Osteoblast (primary cell): Measurements from ENCODE around the gene CYP19A1. TPM values are rescaled to one million over a fixed set of nuclear protein-coding genes. Genes with fewer than 3 reads are reported as not detected.

Experiments
- DNase-seq: peaks from one replicate; pipeline ENCODE4 v3.0.0; 2011; ENCODE audit warnings: low spot score, mixed read lengths; ENCODE audit not compliant: insufficient read length; ENCODE audit errors: missing footprints
- H2AFZ ChIP-seq: 2 replicates; pipeline ENCODE4 v1.6.0; 2011; ENCODE audit warnings: mild to moderate bottlenecking, low read length
- H3K27ac ChIP-seq: 2 replicates; pipeline ENCODE4 v1.5.1; 2011; ENCODE audit warnings: mild to moderate bottlenecking, low read depth, low read length, moderate library complexity
- H3K27me3 ChIP-seq: 2 replicates; pipeline ENCODE4 v1.6.0; 2012; ENCODE audit warnings: mild to moderate bottlenecking, control low read depth, inconsistent platforms, low read length, moderate library complexity; ENCODE audit not compliant: insufficient read depth
- H3K36me3 ChIP-seq: 2 replicates; pipeline ENCODE4 v1.5.1; 2011; ENCODE audit warnings: mild to moderate bottlenecking, low read length, control low read depth, moderate library complexity; ENCODE audit not compliant: insufficient read depth
- H3K4me1 ChIP-seq: 2 replicates; pipeline ENCODE4 v1.5.1; 2011; ENCODE audit warnings: mild to moderate bottlenecking, low read length, control low read depth, moderate library complexity; ENCODE audit not compliant: insufficient read depth
- H3K4me2 ChIP-seq: 2 replicates; pipeline ENCODE4 v1.6.0; 2011; ENCODE audit warnings: mild to moderate bottlenecking, low read length; ENCODE audit not compliant: insufficient read depth
- H3K4me3 ChIP-seq: fragments of 200-600 bp; sonication (generic); 3 replicates; pipeline ENCODE4 v1.5.1; 2012; ENCODE audit warnings: mild to moderate bottlenecking, low read length, inconsistent platforms; ENCODE audit not compliant: insufficient read depth
- H3K79me2 ChIP-seq: 2 replicates; pipeline ENCODE4 v1.6.0; 2012; ENCODE audit warnings: mild to moderate bottlenecking, low read length, control low read depth, inconsistent platforms; ENCODE audit not compliant: insufficient read depth
- H3K9me3 ChIP-seq: 2 replicates; pipeline ENCODE4 v1.5.1; 2011; ENCODE audit warnings: low read depth, low read length, control low read depth
- H4K20me1 ChIP-seq: 2 replicates; pipeline ENCODE4 v1.6.0; 2012; ENCODE audit warnings: mild to moderate bottlenecking, low read length, control low read depth; ENCODE audit not compliant: insufficient read depth
- total RNA-seq: library from RNA; depleted of rRNA; stranded (reverse); fragments of >200 nt; gene quantifications from 2 replicates; pipeline ENCODE4 v1.2.3, GENCODE V29; 2012
- TF ChIP-seq, protein P1 (sequence below): IDR thresholded peaks from 2 replicates; pipeline ENCODE4 v1.5.1; 2011; ENCODE audit warnings: mild to moderate bottlenecking, low read depth, low read length, moderate library complexity; ENCODE audit errors: extremely low read depth

Gene CYP19A1
- total RNA-seq, 1 donor: 2.2 TPM

DNA sequence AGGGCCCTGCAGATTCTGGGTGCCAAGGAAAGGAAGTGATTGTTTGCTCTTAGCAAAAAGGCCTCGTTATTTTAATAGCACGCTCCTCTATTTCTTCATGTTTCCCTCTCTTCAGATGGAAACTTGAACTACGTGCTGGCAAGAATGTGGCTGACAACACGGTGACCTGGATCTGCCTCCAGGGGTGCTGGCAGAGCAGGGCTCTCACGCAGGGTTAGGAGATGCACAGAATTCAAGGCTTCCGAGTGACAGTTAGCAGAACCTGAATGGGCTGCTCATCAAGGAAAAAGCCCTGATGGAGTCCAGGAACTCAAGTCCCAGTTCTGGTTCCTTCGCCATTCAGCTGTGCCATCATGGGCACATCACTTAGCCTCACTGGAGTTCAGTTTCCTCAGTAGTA, 22.7 kb downstream of the CYP19A1 start:
- H4K20me1 ChIP-seq: no peaks in the 10 kb centered on the region
- H3K9me3 ChIP-seq: no peaks in the 10 kb centered on the region
- DNase-seq: no peak
- H3K36me3 ChIP-seq: no peaks in the 10 kb centered on the region
- no peak overlapping the region for H3K27ac ChIP-seq
- H3K4me3 ChIP-seq: no peak overlapping the region
- H2AFZ ChIP-seq: no peak overlapping the region
- H3K4me1 ChIP-seq: peaks cover 34% of the 10 kb centered on the region
- no peaks in the 10 kb centered on the region for H3K79me2 ChIP-seq
- H3K27me3 ChIP-seq: no peaks in the 10 kb centered on the region
- no peak overlapping the region for H3K4me2 ChIP-seq
- TF ChIP-seq, protein P1, sequence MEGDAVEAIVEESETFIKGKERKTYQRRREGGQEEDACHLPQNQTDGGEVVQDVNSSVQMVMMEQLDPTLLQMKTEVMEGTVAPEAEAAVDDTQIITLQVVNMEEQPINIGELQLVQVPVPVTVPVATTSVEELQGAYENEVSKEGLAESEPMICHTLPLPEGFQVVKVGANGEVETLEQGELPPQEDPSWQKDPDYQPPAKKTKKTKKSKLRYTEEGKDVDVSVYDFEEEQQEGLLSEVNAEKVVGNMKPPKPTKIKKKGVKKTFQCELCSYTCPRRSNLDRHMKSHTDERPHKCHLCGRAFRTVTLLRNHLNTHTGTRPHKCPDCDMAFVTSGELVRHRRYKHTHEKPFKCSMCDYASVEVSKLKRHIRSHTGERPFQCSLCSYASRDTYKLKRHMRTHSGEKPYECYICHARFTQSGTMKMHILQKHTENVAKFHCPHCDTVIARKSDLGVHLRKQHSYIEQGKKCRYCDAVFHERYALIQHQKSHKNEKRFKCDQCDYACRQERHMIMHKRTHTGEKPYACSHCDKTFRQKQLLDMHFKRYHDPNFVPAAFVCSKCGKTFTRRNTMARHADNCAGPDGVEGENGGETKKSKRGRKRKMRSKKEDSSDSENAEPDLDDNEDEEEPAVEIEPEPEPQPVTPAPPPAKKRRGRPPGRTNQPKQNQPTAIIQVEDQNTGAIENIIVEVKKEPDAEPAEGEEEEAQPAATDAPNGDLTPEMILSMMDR: no peak

DNA sequence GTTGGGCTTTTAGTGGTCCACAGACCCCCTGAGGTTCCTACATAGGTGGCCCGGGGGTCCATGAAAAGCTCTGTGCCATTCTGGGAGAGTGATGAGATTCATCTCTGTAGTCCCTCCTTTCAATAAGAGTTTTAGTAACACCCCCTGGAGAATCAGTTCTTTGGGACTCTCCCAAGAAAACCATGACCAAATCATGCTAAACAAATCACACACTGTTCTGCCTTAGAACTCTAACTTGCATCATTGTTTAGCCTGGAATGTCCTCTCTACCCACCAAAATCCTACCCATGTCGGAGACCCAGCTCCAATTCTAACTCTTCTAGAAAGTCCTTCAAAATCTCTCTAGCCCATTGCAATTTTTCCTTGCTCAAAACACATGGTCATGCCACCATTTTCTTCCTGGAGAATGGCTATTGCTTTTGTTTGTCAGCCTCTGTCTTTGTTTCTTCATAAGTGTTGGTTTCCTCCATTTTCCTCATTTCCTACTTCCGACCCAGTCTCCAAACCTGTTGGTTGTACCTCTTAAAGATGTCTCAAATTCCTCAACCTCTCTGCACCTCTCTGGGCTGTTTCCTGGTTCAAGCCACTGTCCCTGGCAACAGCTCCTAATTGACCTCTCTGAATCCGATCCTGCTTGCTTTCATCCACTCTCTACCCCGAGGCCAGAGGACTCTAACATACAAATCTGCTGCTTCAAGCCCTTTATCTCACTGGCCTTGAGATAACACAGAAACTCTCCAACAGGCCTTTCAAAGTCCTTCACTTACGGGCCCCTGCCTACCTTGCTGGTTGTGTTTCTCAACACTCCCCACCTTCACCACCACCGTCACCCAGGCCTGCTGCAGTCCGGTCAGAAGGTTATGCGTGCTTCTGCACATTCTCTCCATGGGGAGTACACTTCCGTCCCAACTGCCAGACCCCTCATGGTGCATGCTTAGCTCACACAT, 23.7 kb downstream of the CYP19A1 start:
- H2AFZ ChIP-seq: no peak overlapping the region
- TF ChIP-seq, protein P1: no peak
- no peak overlapping the region for H3K4me3 ChIP-seq
- no peak overlapping the region for H3K27ac ChIP-seq
- no peak for DNase-seq
- no peaks in the 10 kb centered on the region for H3K27me3 ChIP-seq
- H3K4me1 ChIP-seq: peaks cover 45% of the 10 kb centered on the region
- no peaks in the 10 kb centered on the region for H3K36me3 ChIP-seq
- no peaks in the 10 kb centered on the region for H3K9me3 ChIP-seq
- H3K4me2 ChIP-seq: no peak overlapping the region
- no peaks in the 10 kb centered on the region for H3K79me2 ChIP-seq
- no peaks in the 10 kb centered on the region for H4K20me1 ChIP-seq

DNA sequence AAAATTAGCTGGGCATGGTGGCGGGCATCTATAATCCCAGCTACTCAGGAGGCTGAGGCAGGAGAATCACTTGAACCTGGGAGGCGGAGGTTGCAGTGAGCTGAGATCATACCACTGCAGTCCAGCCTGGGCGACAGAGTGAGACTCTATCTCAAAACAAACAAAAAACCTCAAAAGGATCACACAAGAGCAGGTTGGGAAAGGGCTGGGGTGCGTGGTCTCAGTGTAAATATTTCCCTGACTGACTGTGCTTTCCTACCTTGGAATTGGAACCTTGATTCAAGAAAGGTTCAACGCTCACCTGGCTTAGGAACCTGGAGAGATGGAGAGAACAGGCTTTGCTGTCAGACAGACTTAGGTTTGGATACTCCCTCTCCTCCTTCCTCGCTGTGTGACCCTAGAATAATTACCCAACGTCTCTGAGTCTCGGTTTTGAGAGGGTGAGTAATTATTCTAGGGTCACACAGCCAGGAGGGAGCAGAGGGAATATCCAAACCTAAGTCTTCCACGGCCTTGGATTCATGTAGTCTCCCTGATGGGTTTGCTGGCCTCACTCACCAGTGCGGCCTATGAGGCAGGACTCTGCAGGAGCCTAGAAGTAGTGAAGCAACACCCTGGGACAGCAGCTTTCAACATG, 24.6 kb downstream of the CYP19A1 start:
- no peak for DNase-seq
- Histone ChIP-seq H3K27ac (no peak overlapping the region), H4K20me1 (no peaks in the 10 kb centered on the region), H3K79me2 (no peaks in the 10 kb centered on the region), H3K4me2 (no peak overlapping the region), H3K9me3 (no peaks in the 10 kb centered on the region), H3K27me3 (no peaks in the 10 kb centered on the region), H3K4me1 (peaks cover 42% of the 10 kb centered on the region), H3K4me3 (no peak overlapping the region), H2AFZ (no peak overlapping the region), H3K36me3 (no peaks in the 10 kb centered on the region)
- TF ChIP-seq, protein P1: no peak

DNA sequence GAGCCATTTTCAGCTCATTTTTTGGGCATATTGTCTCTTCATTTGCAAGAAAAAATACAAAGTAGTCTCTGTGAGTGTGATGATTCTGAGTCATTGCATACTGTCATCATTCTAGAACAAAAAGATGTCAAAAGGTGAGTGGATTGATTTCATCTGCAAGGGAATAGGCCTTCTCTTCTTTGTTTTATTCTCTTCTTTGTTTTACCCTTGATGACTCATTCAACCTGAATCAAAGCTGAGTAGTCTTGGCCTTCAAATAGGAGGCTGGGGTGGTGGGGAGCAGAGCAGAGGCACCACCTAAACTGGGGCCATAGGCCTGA, 25.4 kb downstream of the CYP19A1 start:
- H3K79me2 ChIP-seq: no peaks in the 10 kb centered on the region
- H3K27ac ChIP-seq: no peak overlapping the region
- DNase-seq: no peak
- no peaks in the 10 kb centered on the region for H3K27me3 ChIP-seq
- no peaks in the 10 kb centered on the region for H4K20me1 ChIP-seq
- TF ChIP-seq, protein P1: no peak
- peaks cover 36% of the 10 kb centered on the region for H3K4me1 ChIP-seq
- no peaks in the 10 kb centered on the region for H3K9me3 ChIP-seq
- H3K4me3 ChIP-seq: no peak overlapping the region
- H3K4me2 ChIP-seq: no peak overlapping the region
- no peaks in the 10 kb centered on the region for H3K36me3 ChIP-seq
- no peak overlapping the region for H2AFZ ChIP-seq
